Stimulated activated CD4-positive, alpha-beta T cell treated with anti-CD3 and anti-CD28 coated beads, Interleukin-12 subunit alpha, Interleukin-12 subunit beta, amount 100 ng/mL, for 4 hours (primary cell): ENCODE results near the gene MGA.

Experiments
- DNase-seq: peaks from one replicate; pipeline ENCODE4 v3.0.0-alpha.2; 2020

Gene MGA

GRCh38 chr15:41789662-41790061, 129.5 kb downstream of the MGA start:
- DNase-seq = no peak

GRCh38 chr15:41790169-41790568, 130.0 kb downstream of the MGA start:
- DNase-seq = no peak

- DNase-seq = no peak
Measured at GRCh38 chr15:41790756-41791546, 130.7 kb downstream of the MGA start.

- no peak for DNase-seq
Measured at GRCh38 chr15:41791547-41791937, 131.3 kb downstream of the MGA start.

GRCh38 chr15:41792000-41792637, 131.9 kb downstream of the MGA start:
- DNase-seq = no peak

- DNase-seq = no peak
Measured at GRCh38 chr15:41794081-41794480, 133.9 kb downstream of the MGA start.

- DNase-seq = no peak
Measured at GRCh38 chr15:41795996-41796856, 136.0 kb downstream of the MGA start.

GRCh38 chr15:41797201-41797944, 137.2 kb downstream of the MGA start:
- DNase-seq = no peak

GRCh38 chr15:41798607-41799487, 138.6 kb downstream of the MGA start:
- DNase-seq = no peak

- DNase-seq = no peak
Measured at GRCh38 chr15:41799488-41799805, 139.2 kb downstream of the MGA start.

GRCh38 chr15:41801185-41801584, 141.0 kb downstream of the MGA start:
- no peak for DNase-seq

- no peak for DNase-seq
Measured at GRCh38 chr15:41801850-41802455, 141.7 kb downstream of the MGA start.

GRCh38 chr15:41804361-41804760, 144.2 kb downstream of the MGA start:
- DNase-seq = no peak

GRCh38 chr15:41804916-41805666, 144.9 kb downstream of the MGA start:
- no peak for DNase-seq

GRCh38 chr15:41805711-41806110, 145.5 kb downstream of the MGA start:
- DNase-seq = no peak

- DNase-seq = no peak
Measured at GRCh38 chr15:41806291-41807181, 146.3 kb downstream of the MGA start.

- no peak for DNase-seq
Measured at GRCh38 chr15:41809121-41809520, 148.9 kb downstream of the MGA start.

- no peak for DNase-seq
Measured at GRCh38 chr15:41809526-41810220, 149.5 kb downstream of the MGA start.
